ENCODE results near the gene C3. TPM values are rescaled to one million over a fixed set of nuclear protein-coding genes. Genes with fewer than 3 reads are reported as not detected.

Gene C3
- total and polyA plus RNA-seq, 2 of the 13 experiments (the other 11 are each of a cell fraction or from before 2014, with no cell fraction given): 1,455 to 6,272 TPM

DNA sequence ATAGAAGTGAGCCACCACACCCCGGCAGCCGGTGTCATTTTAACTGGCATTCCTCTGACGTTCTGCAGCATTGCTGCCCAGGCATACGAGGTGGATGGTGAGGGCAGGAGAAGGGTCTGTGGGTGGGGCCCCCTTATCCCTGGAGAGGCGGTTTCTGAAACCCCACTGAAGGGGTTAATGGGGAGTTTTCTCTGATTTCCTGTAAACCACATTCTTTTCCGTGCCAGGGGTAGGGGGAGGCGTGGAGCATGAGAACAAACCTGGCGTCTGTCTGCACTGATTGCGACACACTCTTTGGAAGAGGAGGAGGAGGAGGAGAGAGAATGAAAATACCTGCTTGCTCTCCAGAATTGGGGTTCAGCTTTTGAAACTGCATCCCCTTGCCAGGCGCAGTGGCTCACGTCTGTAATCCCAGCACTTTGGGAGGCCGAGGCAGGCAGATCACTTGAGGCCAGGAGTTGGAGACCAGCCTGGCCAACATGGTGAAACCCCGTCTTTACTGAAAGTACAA is 2.7 kb upstream of the C3 start (continued):
- no peak for TF ChIP-seq CBX1 (IDR thresholded peaks at IDR 0.05; ENCODE audit: low read depth)
- TF ChIP-seq MXI1 (IDR thresholded peaks at IDR 0.05; ENCODE audit: borderline replicate concordance, low read depth, low read length): peak; percentile 73; the same call in 1 of the 3 replicates
- no peak for TF ChIP-seq ZNF44 (CRISPR knock-in tag; IDR thresholded peaks at IDR 0.05)
- TF ChIP-seq, protein P1, sequence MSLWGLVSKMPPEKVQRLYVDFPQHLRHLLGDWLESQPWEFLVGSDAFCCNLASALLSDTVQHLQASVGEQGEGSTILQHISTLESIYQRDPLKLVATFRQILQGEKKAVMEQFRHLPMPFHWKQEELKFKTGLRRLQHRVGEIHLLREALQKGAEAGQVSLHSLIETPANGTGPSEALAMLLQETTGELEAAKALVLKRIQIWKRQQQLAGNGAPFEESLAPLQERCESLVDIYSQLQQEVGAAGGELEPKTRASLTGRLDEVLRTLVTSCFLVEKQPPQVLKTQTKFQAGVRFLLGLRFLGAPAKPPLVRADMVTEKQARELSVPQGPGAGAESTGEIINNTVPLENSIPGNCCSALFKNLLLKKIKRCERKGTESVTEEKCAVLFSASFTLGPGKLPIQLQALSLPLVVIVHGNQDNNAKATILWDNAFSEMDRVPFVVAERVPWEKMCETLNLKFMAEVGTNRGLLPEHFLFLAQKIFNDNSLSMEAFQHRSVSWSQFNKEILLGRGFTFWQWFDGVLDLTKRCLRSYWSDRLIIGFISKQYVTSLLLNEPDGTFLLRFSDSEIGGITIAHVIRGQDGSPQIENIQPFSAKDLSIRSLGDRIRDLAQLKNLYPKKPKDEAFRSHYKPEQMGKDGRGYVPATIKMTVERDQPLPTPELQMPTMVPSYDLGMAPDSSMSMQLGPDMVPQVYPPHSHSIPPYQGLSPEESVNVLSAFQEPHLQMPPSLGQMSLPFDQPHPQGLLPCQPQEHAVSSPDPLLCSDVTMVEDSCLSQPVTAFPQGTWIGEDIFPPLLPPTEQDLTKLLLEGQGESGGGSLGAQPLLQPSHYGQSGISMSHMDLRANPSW (CRISPR knock-in tag; IDR thresholded peaks at IDR 0.05; ENCODE audit: borderline replicate concordance): no peak
- peak; percentile 48; the same call in 1 of the 2 replicates for TF ChIP-seq ELF1 (CRISPR knock-in tag; IDR thresholded peaks at IDR 0.05)
- TF ChIP-seq SKI (IDR thresholded peaks at IDR 0.05; ENCODE audit: partially characterized antibody): peak; percentile 26
- TF ChIP-seq SSRP1 (CRISPR knock-in tag; IDR thresholded peaks at IDR 0.05): no peak
- peak; percentile 50; the same call in 1 of the 2 replicates for TF ChIP-seq RBFOX2 (IDR thresholded peaks at IDR 0.05; ENCODE audit: low read depth, low read length)
- TF ChIP-seq ZIK1 (CRISPR knock-in tag; IDR thresholded peaks at IDR 0.05; ENCODE audit: borderline replicate concordance, low read depth): no peak
- TF ChIP-seq ZNF468 (CRISPR knock-in tag; IDR thresholded peaks at IDR 0.05): no peak
- no peak for TF ChIP-seq ZNF703 (CRISPR knock-in tag; IDR thresholded peaks at IDR 0.05; ENCODE audit: borderline replicate concordance)
- TF ChIP-seq ATF7-NPFF (CRISPR knock-in tag; IDR thresholded peaks at IDR 0.05; ENCODE audit: low read depth): no peak
- TF ChIP-seq, protein P2, sequence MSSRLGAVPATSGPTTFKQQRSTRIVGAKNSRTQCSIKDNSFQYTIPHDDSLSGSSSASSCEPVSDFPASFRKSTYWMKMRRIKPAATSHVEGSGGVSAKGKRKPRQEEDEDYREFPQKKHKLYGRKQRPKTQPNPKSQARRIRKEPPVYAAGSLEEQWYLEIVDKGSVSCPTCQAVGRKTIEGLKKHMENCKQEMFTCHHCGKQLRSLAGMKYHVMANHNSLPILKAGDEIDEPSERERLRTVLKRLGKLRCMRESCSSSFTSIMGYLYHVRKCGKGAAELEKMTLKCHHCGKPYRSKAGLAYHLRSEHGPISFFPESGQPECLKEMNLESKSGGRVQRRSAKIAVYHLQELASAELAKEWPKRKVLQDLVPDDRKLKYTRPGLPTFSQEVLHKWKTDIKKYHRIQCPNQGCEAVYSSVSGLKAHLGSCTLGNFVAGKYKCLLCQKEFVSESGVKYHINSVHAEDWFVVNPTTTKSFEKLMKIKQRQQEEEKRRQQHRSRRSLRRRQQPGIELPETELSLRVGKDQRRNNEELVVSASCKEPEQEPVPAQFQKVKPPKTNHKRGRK (CRISPR knock-in tag; IDR thresholded peaks at IDR 0.05): no peak
- no peak for TF ChIP-seq ZNF773 (CRISPR knock-in tag; IDR thresholded peaks at IDR 0.05; ENCODE audit: borderline replicate concordance)
- TF ChIP-seq, protein P3, sequence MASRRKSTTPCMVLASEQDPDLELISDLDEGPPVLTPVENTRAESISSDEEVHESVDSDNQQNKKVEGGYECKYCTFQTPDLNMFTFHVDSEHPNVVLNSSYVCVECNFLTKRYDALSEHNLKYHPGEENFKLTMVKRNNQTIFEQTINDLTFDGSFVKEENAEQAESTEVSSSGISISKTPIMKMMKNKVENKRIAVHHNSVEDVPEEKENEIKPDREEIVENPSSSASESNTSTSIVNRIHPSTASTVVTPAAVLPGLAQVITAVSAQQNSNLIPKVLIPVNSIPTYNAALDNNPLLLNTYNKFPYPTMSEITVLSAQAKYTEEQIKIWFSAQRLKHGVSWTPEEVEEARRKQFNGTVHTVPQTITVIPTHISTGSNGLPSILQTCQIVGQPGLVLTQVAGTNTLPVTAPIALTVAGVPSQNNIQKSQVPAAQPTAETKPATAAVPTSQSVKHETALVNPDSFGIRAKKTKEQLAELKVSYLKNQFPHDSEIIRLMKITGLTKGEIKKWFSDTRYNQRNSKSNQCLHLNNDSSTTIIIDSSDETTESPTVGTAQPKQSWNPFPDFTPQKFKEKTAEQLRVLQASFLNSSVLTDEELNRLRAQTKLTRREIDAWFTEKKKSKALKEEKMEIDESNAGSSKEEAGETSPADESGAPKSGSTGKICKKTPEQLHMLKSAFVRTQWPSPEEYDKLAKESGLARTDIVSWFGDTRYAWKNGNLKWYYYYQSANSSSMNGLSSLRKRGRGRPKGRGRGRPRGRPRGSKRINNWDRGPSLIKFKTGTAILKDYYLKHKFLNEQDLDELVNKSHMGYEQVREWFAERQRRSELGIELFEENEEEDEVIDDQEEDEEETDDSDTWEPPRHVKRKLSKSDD (CRISPR knock-in tag; IDR thresholded peaks at IDR 0.05; ENCODE audit: low read depth): no peak
- TF ChIP-seq ZNF672 (CRISPR knock-in tag; IDR thresholded peaks at IDR 0.05): no peak
- no peak for TF ChIP-seq SNRNP70 (IDR thresholded peaks at IDR 0.05; ENCODE audit: low read depth, low read length)
- TF ChIP-seq ZNF660 (CRISPR knock-in tag; IDR thresholded peaks at IDR 0.05; ENCODE audit: borderline replicate concordance, low read depth): no peak
- TF ChIP-seq ZFP82 (CRISPR knock-in tag; IDR thresholded peaks at IDR 0.05; ENCODE audit: borderline replicate concordance): peak; percentile 49; the same call in 1 of the 2 replicates
- peak; percentile 49; the same call in 1 of the 2 replicates for TF ChIP-seq SNAI1 (CRISPR knock-in tag; IDR thresholded peaks at IDR 0.05; ENCODE audit: borderline replicate concordance)
- no peak for TF ChIP-seq ZNF552 (CRISPR knock-in tag; IDR thresholded peaks at IDR 0.05; ENCODE audit: borderline replicate concordance)
- no peak for TF ChIP-seq SMYD3 (CRISPR knock-in tag; IDR thresholded peaks at IDR 0.05)
- TF ChIP-seq KDM2A (CRISPR knock-in tag; IDR thresholded peaks at IDR 0.05; ENCODE audit: borderline replicate concordance, low read depth): peak; percentile 51; the same call in 1 of the 2 replicates
- TF ChIP-seq ZNF605 (CRISPR knock-in tag; IDR thresholded peaks at IDR 0.05): peak; percentile 55
- TF ChIP-seq ASH2L (IDR thresholded peaks at IDR 0.05; ENCODE audit: insufficient read length, low read depth, low read length): no peak
